Stimulated activated CD8-positive, alpha-beta memory T cell treated with anti-CD3 and anti-CD28 coated beads, Interleukin-4, amount 100 ng/mL, for 1 hour (primary cell): ENCODE results near the gene DOCK8.
A peak's percentile ranks its signal among the peaks of the same experiment; 100 is the strongest.

Experiments used
- DNase-seq, 2 donors: peaks; one replicate each; pipeline ENCODE4 v3.0.0-alpha.2; 2020; ENCODE audit warnings: low read depth in 2 of 2, low spot score in 1 of 2

The DOCK8 gene

DNA sequence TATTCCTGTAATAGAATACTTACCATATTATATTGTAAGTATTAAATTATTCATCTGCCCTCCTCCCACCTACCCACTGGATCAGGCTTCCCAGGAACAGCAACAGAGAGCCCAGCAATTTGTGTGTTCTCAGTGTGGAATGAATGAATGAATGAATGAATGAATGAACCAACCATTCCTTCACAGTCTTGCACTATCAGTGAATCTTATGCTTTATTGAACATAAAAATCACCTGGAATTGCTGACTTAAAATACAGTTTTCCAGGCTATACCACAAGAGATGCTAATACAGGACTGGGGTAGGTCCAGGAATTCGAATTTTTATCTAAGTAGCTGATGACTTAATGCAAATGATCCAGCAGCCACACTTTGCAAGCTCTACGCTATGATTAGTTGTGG, 51.6 kb downstream of the DOCK8 start:
- no peak for DNase-seq

DNA sequence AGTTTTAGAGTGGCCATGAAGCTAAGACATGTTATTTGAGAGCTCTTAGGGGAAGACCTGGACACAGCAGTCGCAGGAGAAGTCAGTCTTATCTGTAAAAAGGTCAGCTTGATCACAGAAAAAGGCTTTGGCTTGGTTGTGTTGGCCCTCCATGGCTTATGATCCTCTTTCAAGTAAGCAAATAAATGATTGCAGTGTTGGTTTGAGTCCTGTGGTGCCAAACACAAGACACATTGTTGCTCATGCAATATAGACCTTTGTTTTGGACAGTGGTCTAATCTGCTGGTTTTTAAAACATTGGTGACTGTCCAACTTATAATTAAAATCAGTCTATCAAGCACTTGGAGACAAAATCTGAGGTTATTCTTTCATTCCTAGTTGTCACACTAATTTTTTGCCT, 54.0 kb downstream of the DOCK8 start:
- DNase-seq = no peak

DNA sequence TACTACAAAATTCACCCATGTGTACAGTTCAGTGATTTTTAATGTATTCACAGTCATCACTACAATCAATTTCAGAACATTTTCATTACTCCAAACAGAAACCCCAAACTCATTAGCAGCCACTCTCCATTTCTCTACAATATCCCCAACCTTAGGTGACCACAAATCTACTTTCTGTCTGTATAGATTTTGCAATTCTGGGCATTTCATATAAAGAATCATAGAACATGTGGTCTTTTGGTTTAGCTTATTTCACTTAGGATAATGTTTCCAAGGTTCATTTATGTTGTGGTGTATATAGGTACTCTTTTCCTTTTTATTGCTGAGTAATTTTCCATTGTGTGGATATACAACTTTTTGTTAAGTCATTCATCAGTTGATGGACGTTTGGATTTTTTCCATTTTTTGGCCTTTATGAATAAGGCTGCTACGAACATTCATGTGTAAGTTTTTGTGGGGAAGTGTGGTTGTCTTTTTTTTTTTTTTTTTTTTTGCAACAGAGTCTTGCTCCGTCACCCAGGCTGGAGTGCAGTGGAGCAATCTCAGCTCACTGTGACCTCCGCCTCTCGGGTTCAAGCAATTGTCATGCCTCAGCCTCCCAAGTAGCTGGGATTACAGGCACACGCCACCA, 54.5 kb downstream of the DOCK8 start:
- no peak for DNase-seq

DNA sequence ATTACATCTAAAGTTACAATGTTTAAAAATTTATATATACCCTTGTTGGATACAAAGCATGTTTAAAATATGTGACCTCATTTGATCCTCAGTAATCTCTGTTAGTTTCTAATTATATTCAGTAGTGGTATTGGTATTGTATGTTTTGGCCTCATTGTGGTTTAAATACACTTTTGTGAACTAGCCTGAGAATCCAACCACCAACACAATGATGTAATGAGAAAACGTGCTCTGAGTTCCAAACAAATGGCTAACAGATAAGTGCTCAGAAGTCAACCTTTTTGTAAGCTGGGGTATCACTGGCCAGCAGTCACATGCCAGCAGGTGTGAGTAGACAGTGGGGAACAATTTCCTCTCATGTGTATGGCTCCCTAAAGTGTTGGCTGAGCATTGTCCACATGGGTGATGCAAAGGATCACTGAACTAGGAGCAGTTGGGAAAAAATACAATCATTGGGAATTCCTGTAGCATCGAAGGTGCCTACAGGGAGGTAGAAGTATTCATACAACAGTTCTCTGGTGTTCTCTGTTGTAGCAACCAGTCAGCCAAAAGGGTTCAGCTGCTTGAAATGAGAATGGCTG, 56.1 kb downstream of the DOCK8 start:
- DNase-seq = no peak

DNA sequence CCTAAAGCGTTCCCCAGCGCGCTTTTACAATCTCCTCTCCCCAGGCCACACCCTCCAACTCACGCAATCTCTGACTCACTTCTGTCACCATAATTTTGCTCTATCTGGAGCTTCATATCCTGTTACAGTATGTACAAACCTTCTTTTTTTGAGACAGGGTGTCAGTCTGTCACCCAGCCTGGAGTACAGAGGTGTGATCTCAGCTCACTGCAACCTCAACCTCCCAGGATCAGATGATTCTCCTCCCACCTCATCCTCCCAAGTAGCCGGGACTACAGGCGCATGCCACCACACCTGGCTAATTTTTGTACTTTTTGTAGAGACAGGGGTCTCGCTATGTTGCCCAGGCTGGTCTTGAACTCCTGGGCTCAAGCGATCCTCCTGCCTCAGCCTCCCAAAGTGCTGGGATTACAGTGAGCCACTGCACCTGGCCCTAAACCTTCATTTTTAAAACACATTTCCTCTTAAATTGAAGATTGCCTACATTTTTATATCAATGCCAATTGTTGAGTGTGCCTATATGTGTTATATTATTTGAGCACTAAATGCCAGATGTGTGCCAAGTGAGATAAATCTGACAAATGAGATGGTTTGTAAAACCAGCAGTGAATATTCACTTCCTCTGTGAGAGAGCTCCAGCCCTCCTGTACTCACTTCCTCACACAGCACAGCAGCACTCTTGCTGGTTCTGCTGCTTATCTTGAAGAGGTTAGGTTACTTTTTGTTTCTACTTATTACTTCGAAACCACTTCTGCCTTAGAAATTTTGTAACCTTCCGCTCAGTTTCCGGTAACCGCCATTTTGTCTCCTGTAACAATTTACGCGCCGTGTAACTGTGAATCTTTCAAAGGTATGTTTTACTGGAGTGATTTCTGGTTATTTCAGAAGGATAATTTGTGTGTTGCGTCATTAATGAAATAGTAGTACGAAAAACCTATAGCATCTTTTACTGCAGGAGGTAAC, 57.9 kb downstream of the DOCK8 start:
- DNase-seq = peak; percentile 36 to 55

DNA sequence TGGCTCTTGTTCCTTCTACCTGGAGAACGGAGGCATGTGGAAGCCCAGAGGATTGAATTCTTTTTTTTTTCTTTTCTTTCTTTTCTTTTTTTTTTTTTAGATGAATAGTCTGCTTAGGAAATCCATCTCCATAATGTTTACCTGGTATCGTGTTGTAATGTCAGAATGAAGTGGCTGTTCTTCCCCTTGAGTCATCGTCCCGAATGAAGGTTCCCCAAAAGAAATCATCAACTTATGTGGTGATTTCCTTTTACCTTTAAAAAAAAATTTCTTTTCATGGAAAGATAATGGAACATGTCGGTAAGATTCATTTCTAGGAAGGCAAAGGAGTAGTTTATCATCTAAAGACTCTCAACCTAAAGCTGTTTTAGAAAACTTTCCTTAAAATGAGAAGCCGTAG, 59.7 kb downstream of the DOCK8 start:
- DNase-seq = no peak

DNA sequence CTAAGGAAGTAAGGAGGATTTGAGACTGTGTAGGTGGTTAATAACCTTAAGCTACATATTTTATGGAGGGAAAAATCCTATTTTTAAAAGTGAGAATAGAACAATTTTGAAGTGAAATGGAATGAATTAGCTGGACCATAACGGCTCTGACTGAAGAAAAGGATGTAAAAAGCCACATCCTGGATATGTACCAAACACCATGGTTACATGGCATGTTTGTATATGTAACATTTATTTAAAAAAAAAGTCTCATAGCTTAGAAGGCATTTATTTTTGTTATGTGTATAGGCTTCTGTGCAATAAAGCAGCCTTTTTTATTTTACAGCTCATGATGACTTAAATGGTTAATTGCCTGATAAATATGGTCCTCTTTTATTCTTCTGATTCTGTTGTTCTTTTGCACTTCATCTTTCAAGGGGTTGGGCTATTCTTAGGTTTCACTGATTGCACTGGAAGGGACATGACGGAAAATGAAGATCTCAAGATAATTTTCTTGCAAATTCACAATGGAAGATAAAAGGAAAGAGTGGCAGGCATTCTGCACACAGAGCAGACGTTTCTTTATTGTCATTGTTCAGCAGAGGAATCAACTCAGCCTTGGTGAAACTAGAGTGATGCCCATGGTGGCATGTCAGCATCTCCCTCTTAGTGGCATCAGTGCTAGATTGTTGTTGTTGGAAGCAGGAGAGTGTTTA, 63.1 kb downstream of the DOCK8 start:
- no peak for DNase-seq

DNA sequence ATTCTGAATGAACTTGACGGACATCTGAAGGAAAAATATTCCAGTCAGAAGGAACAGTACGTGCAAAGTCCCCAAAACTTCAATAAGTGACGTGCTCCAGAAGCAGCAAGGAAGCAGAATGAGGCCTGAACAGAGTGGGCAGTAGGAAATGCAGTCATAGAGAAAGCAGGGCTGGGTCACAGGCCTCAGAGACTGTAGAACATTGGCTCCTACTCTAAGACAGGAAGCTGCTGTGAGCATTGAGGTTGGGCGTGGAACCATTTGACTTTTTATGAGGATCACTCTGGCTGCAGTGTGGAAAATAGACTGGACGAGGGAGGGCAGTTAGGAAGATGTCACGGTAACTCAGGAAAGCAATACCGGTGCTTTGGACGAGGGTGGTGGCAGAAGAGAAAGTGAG, 64.0 kb downstream of the DOCK8 start:
- no peak for DNase-seq

DNA sequence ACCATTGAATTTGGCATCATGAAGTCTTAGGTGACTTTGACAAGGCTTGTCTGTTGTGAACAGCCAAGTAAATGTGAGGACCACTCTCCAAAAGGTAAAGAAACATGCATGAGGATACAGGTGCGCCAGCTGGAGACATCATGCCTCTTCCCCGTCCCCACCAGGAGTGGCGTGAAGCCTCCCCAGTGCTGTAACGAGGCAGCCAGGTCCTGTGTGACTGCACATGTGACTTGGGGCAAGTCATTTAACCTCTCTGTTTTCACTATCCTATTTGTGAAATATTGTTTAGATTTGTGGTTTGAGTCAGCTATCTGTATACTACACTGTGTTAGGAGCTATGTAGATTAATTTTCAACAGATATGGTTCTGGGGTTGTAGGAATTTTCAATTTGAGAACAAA, 65.0 kb downstream of the DOCK8 start:
- no peak for DNase-seq

DNA sequence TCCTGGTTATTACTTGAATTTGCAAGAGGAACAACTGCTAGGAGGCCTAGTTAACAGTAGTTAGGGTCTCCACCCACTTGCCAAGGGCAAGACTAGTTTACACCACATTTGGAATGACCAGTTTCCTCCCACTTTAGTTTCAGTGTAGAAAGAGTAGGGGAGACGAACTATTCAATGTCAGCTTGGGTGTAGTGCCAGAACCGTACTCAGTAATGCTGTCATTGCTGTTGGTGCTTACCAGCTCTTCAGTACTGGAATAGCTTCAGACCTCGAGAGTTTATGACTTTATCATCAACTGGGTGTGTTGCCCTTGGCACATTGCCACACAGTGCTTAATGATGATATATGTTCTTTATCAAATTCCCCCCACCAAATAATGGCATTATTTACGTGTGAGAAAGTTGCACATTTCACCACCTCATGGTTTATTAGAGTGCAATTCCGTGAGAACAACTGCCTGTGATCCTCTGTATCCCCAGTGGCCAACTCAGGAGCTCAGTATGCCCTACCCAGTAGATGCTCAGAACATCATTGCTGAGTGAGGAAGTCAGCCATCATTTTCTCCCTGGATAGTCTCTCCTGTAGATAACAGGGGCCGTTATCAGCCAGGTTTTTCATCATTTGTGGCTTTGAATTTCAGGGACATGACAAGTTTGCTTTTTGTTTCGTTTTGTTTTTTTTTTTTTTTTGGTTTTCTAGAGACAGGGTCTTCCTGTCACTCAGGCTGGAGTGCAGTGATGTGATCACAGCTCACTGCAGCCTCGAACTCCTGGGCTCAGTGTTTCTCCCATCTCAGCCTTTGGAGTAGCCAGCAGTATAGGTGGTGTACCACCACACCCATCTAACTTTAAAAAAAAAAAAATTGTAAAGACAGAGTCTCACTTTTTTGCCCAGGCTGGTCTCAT, 67.3 kb downstream of the DOCK8 start:
- no peak for DNase-seq

DNA sequence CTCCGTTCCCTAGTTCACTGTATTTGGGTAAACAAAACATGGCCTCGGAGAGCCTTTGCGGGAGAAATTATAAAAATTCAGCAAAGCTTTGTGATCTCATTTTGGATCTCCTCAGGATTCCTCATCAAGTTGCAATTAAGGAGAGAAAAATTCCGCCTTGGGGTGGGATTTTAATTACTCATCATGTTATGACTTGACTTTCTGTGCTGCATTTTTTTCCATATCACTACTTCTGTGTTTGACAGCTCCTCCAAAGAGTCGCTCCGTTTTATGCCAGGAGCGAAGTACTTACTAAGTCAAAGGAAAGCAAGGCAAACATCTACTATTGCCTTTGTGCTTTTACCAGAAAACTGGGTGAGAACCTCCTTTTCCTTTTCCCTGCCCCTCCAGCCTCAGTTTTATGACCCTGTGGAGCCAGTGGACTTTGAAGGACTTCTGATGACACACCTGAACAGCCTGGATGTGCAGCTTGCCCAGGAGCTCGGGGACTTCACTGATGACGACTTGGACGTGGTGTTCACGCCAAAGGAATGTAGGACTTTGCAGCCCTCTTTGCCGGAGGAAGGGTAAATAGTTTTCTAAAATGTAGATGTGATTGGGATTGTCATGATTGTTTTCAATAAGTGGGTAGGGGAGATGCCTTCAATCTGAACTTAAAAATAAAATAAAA, 71.5 kb downstream of the DOCK8 start:
- DNase-seq = no peak

DNA sequence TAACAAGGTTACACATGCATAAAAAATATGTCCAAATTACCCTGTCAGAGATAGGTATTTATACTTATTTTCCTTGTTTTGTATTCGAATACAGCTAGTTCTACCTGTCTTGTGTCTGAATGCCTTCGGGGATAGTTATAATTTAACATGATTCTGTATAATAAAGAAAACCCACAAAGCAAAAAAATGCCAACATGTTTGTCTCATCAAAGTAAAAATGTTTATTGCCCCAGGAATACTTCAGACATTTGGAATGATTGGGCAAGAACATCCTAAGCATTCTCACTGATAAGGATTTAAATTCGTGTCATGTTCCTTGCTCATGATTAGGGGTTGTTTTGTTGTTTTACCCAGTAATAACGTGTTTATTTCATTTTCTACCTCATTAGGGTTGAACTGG, 74.5 kb downstream of the DOCK8 start:
- no peak for DNase-seq

DNA sequence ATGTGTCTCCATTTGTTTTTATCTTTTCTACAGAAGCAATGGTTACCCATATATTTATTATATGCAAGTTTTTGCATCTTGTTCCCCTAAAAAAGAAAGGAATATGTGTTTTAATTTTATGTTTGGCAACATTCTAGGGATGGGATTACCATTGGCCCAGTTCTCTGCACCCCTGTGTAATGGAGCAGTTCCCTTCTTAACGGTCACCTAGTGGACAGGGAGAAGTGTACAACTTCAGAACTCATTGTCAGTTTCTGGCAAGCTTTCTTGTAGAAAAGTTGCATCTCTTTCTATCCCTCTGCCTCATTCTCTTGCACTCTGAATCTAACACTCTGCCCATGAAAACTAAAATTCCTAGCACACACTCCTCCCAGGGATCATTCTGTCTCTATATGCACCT, 78.2 kb downstream of the DOCK8 start:
- DNase-seq = no peak

DNA sequence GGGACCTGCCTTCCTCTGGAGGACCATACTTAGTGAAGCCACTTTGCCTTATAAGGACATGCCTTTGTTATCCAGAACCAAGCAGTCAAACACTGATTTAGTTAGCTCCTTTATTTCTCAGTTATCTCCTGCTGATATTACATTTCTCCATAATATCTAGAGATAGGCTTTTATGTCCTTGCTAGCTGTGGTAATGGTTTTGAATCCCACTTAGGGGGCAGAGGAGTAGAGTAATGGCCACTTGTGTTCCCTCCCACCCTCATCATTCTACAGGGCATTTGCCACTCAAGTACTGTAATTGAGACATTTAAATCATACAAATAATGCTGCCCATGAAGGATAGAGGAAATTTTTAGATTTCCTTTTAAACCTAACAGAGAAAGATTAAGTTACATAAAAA, 80.9 kb downstream of the DOCK8 start:
- no peak for DNase-seq

DNA sequence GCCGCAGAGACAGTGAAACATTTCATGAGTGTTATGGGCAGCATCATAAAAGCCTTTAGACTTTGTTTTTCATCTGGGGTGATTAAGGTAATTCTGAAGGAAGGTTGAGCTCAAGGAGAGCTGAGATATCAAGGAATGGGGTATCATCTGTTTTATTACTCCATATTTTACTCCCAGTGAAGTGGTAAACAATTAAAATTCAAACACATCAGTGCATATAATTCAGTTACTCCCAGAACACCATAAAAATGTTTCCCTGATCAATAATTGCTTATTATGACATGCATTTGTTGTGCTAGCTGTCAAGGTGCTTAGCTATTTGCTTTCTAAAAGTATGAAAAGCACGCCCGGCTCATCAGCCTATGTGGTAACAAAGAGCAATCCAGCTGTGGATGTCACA, 81.7 kb downstream of the DOCK8 start:
- no peak for DNase-seq

DNA sequence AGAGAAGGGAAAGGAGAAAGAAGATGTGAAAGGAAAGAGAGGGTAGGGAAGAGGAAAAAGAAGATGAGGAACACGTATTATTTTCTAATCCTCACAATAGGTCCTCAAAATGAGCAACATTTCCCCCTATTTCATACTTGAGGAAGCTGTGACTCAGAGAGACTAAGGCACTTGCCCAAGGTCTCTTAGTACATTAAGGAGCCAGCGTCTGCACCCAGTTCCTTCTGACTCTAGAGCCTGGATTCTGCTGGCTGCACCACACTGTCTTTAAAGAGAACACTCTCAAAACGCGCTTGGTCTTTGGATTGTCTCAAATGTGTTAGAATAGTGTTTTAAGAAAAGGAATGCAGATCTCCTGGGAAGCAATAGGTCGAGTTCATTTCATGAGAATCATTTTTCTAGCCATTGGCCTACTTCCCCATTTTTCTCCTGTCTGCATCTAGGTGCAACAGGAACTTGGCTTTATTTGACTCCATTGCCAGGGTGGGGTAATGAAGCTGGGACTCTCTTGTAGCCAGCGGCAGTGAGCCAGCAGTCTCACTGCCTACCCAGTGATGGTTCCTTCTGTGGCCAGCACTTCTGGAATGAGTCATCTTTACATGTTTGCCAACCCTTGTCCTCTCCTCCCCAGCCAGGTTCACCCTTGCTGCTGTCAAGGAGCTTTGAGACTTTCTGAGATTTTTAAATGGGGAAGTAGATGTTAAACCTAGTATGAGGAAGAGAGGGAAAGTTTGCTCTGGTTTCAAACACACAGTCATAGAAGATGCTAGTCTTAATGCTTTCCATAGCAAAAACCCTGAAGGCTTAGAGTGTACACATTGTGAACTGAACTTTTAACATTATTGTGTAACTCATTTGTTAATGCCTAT, 82.7 kb downstream of the DOCK8 start:
- no peak for DNase-seq

DNA sequence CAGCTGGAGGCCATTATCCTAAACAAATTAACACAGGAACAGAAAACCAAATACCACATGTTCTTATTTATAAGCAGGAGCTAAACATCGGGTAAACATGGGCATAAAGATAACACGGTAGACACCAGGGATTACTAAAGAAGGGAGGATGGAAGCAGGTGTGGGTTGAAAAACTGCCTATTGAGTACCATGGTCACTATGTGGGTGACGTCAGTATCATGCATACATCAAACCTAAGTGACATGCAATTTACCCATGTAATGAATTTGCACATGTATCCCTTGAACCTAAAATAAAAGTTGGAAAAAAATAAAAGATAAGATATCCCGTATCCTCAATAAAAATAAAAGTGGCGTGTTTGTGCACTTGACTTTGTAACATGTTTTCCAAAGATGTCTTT, 88.8 kb downstream of the DOCK8 start:
- DNase-seq = no peak

DNA sequence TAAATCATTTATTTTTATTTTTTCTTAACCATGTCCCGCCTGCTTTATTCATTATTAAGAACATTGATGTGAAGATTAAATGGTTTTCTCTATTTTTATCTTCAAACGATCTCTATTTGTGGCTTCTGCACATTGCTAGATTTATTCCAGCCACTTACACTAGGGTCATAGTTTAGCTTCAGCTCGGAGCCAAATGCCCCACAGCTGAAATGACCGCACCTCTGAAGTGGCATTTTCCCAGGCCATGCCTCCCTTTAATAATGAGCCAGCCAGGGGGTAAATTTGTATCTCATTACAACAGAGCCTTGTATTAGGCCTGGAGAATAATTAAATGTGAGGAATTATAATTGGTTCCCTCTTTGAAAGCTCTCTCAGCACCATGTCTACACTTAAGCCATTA, 89.4 kb downstream of the DOCK8 start:
- DNase-seq = no peak

DNA sequence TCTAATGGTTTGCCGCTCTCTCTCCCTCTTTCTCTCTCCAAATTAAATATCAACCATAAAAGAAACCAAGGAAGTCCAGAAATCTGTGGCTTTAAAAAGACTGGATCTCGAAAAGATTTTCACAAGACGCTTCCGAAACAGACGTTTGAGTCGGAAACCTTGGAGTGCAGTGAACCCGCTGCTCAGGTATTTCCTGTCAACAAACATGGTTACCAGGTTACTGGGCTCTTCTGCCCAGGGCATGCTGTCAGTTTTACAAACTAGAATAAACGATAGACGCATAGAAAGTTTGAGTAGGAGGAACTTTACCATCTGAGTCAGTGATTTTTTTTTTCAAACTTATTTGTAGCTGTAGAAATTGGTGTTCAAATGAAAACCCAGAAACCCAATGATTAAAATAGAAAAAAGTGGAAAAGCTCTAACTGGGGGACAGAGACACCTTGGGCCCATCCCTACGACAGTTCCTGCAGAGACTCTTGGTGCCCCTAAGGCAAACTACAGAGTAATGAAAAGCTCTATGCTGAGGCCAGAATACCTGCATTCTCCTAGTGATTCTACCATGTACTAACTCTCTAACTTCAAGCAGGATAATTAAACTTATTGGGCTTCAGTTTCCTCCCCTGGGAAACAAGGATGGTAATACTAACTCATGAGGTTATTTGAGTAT, 90.0 kb downstream of the DOCK8 start:
- no peak for DNase-seq
